Stimulated activated CD8-positive, alpha-beta memory T cell treated with anti-CD3 and anti-CD28 coated beads, Interleukin-4, amount 100 ng/mL, for 48 hours (primary cell): ENCODE data around the gene SLC45A2.

Source experiments
- DNase-seq: peaks from one replicate; pipeline ENCODE4 v3.0.0-alpha.2; 2020

SLC45A2 gene

GRCh38 chr5:34007201-34007620, 22.7 kb upstream of the SLC45A2 start:
- no peak for DNase-seq

DNA sequence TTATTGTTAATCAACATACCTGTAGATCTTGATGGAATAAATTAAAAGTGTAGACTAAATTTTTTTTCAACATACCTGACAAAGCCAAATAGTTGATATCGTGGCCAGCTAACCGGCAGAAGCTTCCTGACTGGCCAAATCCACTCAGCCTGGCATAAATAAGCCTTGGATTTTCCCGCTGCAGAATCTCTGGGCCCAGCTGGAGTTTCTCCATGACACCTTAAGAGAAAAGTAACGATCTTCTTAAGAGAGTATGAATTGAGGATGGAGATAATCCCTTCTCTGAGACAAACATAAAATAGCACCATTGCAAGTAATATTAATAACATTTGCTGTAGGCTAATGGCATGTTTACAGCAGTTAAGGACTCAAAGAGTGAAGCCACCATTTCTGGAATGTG, 21.2 kb upstream of the SLC45A2 start:
- DNase-seq = no peak

- DNase-seq = peak; percentile 39
Measured at GRCh38 chr5:34005211-34005610, 20.7 kb upstream of the SLC45A2 start.

GRCh38 chr5:34003941-34004340, 19.4 kb upstream of the SLC45A2 start:
- DNase-seq = no peak

DNA sequence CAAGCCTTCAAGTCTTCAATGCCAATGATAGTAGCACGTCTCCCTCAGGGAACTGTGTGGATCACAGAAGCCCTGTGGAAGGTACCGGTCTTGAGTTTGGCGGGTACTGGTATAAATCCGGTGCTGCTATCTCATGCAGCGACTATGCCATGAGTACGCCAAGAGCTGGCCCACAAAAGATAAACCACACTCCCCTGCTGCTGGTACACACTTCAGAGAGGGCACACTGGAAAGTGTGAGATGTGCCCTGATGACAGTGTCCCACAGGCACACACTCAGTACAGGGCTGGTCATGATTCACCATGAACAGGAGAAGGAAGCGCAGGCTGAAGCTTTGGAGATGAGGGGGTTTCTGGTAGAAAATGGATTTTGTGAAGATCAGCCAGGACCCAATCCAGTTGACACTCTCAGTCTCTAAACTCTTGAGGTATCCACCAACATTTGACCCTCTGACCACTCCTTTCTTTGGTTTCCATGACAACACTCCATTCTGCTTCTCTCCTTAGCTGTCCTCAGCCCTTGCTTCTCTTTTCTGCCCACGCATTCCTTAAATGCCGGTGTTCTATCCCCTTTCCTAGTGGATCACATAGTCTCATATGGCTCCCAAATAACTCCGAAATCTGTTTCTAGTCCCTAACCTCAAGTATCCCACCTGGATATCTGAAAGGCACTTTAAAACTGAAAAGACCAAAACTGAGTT, 18.3 kb upstream of the SLC45A2 start:
- DNase-seq = peak; percentile 36

DNA sequence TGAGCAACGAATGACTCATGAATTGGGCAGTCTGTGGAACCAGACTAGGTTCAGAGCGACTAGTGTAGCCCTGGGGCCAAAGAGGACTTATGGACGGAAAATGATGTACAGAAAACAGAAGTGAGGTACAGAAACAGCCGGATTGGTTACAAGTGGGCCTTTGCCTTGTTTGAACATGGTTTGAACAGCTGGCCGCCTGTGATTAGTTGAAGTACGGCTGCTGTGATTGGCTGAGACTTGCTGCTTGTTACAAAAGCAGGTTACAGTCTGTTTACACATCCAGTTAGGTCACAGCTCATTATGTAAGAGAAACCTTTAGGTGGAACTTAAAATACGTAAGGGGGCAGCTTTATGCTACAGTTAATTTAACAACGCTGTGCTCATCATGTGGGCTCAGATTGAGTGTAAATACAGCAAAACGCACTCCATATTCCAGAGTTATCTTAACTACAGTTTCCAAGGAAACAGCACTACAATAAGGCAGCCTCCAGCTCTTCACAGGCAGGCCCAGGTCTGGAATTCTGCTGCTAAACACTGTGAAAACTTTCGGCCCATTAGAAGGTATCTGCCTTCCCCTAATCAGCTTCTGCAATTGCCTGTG, 16.8 kb upstream of the SLC45A2 start:
- DNase-seq = no peak

DNA sequence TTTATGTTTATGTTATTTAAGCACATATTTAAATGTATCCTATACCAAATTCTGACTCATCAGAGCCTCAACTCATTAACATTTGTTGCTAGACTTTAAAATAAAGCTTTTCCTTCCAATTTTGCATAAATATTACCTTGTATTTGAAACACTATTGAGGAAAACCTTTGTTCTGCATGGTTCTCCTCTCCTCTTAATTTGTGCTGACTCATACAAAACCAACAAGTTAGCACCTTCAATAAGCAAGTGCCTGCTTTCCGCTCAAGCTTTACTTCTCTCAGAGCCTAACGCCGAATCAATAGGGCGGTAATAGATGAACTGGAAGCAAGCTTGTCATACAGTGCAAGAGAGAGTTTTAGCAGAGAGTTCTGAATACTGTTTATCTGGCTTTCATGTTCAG, 15.5 kb upstream of the SLC45A2 start:
- DNase-seq = no peak

DNA sequence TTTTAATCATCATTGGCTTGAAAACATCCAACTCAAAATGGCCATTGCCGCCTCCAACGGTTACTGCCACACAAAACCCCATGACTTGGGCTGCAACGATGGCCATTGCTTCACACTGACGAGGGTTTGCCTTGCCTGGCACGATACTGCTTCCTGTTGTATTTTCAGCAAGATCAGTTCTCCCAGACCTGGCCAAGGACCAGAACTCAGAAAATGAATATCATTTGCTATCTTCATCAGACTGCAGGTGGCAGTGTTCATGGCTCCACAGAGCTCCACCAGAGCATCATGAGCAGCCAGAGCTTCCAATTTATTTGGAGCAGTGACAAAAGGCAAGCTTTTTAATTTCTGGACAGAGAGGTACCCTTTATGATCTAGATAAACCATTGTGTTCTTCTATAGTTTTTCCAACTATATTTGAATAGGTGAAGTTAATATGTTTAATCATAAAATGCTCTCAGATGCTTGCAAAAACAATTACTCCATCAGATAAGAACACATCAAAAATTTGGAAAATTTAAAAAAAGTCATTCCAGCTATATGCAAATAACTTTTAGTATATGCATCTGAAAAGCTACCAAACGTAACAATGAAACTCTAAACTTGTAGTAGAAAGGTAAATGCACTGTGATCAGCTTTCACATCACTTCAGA, 13.0 kb upstream of the SLC45A2 start:
- DNase-seq = no peak

- no peak for DNase-seq
Measured at GRCh38 chr5:33995865-33996264, 11.4 kb upstream of the SLC45A2 start.

DNA sequence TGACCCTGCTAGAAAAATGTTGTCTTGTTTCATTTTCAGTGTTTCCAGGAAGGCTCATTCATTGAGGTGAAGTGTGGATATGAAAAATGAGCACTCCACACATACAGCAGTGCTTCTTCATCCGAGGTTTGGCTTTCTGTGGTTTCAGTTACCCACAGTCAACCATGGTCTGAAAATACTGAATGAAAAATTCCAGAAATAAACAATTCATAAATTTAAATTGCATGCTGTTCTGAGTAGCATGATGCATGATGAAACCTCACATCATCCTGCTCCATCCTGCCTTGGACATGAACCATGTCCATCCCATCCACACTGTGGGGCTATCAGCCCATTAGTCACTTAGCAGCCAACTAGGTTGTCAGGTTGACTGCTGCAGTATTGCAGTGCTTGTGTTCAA, 10.4 kb upstream of the SLC45A2 start:
- DNase-seq = no peak

DNA sequence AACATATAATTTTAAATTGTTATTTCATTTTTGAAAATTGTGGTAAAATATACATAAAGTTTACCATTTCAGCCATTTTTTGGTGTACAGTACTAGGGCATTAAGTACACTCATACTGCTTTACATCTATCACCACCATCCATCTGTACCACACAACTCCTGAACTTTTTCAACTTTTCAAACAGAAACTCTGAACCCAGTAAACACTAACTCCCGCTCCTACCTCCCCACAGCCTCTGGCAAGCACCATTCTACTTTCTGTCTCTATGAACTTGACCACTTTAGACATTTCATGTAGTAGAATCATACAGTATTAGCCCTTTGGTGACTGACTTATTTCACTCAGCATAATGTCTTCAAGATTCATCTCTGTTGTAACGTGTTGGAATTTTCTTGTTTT, 8.4 kb upstream of the SLC45A2 start:
- DNase-seq = no peak

DNA sequence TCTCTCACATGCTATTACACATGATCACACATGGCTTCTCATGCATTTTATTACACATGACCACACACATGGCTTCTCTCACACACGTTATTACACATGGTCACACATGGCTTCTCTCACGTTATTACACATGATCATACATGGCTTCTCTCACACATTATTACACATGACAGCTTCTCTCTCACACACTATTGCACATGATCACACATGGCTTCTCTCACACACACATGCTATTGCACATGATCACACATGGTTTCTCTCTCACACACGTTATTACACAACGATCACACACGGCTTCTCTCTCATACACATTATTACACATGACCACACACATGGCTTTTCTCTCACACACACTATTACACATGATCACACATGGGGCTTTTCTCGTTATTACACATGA, 954 bp upstream of the SLC45A2 start:
- no peak for DNase-seq

- no peak for DNase-seq
Measured at GRCh38 chr5:33984178-33984577, 315 bp downstream of the SLC45A2 start.

DNA sequence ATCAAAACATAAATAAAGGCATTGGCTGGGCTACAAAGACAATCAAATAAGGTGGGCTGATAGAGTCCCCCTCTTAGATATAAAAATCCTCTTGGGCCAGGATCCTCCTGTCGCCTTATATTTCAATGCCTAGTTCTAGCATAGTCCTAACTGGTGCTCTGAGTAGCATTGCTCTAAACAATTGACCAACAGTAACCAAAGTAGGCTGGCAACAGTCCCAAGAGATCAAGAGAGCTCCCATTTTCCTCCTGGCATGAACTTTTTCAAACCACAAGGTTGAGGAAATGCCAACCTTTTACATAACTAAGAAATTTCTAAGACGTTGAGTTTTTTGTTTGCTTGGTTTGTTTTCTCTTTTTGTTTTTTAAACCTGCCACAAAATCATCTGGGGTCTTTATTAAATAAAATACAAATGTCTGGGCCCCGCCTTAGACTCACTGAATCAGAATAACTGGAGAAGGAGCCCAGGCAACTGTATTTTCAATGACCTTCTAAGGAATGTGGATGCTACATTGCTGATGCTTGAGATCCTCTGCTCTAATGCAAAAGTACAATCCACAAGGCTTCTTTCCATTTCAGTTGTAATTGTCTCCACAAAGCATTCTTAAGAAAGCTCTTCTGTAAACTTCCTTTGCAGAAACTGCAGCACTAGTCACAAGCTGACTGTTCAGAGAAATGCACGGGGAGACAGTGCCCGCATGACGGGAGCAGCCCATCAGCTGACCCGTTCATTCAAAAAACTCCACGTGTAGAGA, 2.9 kb downstream of the SLC45A2 start:
- no peak for DNase-seq

- no peak for DNase-seq
Measured at GRCh38 chr5:33980030-33980429, 4.5 kb downstream of the SLC45A2 start.

DNA sequence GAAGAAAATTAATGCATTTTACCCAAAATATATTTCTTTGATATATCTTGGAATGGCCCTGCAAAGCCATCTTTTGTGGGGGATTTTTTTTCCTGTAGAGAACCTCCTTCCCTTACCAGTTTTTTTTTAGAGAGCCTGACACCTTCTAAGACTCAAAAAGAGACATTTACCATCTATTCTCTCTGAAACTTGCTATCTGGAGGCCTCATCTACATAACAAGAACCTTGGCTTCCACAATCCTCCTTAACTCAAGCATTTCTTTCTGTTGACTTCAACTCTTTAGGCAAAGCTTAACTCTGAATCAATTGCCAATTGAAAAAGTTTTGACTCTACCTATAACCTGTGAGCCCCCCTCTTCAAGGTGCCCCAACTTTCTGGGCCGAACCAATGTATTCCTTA, 6.2 kb downstream of the SLC45A2 start:
- no peak for DNase-seq

GRCh38 chr5:33976307-33976706, 8.2 kb downstream of the SLC45A2 start:
- DNase-seq = no peak

GRCh38 chr5:33975852-33976251, 8.6 kb downstream of the SLC45A2 start:
- no peak for DNase-seq

DNA sequence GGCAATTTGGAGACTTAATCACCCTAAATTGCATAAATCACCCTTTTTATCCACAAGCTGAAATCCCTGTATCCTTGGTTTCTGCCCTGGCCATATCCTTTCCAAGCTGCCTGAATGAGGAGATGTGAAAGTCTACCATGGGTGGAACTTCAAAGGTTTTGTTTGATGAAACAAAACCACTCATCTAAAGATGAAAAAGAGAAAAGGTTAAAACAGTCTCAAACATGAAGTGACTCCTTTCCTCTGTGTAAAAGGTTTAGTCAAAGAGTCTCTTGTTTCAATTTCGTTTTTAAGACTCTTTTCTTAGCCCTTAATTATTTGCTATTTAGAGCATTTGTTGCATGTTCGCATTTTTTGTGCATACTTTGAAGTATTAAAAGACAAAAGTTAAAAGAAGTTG, 11.2 kb downstream of the SLC45A2 start:
- no peak for DNase-seq

DNA sequence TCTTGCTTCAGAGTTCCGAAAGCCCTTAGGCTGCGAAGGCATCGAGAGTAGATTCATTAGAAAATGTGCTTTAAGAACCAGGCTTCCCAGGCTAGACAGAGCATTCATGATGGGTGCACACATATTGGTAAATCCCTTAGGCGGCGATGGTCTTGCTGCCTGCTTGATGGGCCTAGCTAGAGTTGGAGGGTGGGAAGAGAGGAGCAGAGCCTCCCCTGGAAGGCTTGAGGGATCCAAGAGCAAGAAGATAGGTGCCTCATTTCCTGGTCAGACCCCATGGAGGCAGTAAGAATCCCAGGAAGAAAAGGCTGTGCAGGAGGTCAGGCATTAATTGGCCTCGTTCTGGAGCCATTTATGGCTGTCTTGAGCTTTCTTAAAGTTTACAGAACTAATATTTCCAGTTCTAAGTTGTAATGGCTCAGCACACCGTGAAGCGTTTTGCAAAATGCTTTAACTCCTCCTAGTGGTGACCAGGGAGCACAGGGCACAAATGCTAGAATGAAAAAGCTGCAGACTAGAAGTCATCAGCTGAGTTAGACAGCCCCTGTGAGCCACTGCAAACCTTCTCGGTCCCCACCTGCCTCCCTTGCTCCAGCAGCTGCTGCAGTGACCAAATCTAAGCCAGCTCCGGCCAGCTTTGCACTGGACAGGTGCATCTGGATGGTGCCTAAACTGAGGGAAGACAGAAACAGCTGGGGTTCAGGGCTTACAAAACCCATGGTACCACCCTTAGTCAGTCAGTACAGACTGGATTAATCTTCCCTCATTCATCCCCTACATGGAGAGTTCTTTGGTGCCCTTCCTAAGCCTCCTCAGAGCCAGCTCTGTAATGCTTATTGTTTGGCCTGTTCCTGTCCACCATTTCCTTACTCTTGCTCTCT, 14.7 kb downstream of the SLC45A2 start:
- DNase-seq = peak; percentile 25

DNA sequence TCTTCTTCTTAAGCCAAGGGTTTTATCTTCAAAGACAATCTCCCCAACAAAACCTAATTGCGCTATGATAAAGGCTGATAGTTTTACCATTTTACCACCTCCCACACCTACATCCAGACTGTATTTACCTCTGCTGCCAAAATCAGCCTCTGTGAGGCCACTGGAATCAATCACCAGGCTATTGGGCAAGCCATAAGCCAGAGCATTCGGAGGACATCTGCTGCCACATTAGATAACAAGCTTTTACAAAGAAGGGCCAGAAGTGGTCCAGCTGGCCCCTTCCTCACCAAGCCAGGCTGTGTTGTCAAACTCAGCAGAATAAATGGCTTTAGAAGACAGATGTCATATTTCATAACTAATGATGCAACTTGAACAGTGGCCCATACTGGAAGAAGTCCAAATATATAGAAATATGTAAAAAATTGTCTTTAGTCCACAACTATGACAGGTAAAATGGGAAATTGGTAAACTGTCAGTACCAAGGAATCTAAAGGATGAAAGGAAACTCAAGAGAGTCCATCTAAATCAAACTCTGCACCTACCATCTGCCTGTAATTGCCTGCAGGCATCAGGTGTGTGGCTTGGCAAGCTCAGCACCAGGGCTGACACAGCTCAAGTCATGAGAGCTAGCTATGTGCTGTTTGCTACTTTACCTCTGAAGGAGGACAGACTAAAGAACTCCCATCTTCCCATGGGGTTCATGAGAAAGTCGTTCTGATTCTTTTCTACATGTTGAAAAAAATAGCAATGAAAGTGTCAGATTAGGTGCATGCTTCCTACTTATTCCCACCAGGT, 16.1 kb downstream of the SLC45A2 start:
- DNase-seq = no peak

DNA sequence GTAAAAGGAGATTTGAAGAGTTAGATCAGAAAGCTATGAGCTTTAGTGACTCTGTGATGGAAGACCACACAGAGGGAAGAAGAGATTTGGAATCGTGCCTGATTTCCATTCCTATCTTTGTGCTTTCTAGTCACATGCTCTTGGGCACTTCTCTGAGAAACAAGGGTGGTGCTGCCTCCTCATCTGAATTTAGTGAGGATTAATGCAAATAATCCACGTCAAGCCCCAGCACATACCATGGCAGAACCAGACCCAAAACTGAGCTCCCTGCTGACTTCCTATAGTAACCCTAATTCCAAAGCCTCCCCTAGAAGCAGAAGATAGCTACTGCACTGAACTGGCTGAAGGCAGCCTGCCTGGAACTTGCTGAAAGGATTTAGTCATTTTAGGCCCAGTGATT, 17.7 kb downstream of the SLC45A2 start:
- DNase-seq = no peak
